Measurements from ENCODE around the gene IQGAP1. TPM values are rescaled to one million over a fixed set of nuclear protein-coding genes. Genes with fewer than 3 reads are reported as not detected.

Gene IQGAP1
- polyA plus RNA-seq, 1 donor (not counting 4 experiments of a cell fraction or from before 2014, with no cell fraction given): 310 TPM

DNA sequence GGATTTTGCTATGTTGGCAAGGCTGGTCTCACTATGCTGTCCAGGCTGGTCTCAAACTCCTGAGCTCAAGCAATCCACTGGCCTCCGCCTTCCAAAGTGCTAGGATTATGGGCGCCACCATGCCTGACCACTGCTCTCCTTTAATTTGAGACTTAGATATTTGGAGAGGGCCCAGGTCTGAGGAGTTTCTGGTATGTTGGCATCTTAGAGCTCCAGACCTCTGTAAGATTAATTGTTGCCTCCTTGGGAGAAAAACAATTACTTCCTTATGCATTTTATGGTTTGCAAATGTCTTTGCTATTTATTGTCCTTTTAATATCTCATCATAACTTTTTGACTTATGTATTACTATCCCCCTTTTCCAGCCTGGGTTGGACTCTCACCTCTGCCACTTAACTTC is 33.1 kb upstream of the IQGAP1 start:
- Histone ChIP-seq H3K4me2 (ENCODE audit: control insufficient read depth, extremely low read depth, insufficient read depth, low read depth, low read length) (no peak overlapping the region), H3K9ac (ENCODE audit: control insufficient read depth, extremely low read depth, insufficient read depth, low read length) (no peak overlapping the region), H3K4me1 (ENCODE audit: control insufficient read depth, extremely low read depth, insufficient read depth, low read length) (peaks cover 22% of the 10 kb centered on the region), H2AFZ (ENCODE audit: control insufficient read depth, low read length) (no peak overlapping the region), H3K27me3 (ENCODE audit: control insufficient read depth, extremely low read depth, insufficient read depth, low read length) (no peaks in the 10 kb centered on the region), H3K9me1 (ENCODE audit: control insufficient read depth, extremely low read depth, insufficient read depth, low read length) (no peaks in the 10 kb centered on the region), H3K27ac (ENCODE audit: control insufficient read depth, insufficient read depth, low read length) (no peak overlapping the region), H3K36me3 (ENCODE audit: control insufficient read depth in 2 of 2, extremely low read depth in 1 of 2, insufficient read depth in 2 of 2, low read length in 2 of 2) (peaks cover 0 to under 1% of the 10 kb centered on the region in 2 experiments), H3K9me3 (ENCODE audit: control insufficient read depth, low read depth, low read length) (no peaks in the 10 kb centered on the region), H3K4me3 (ENCODE audit: control insufficient read depth in 2 of 3, extremely low read depth in 1 of 3, insufficient read depth in 2 of 3, low read depth in 1 of 3, low read length in 3 of 3) (no peak overlapping the region), H4K20me1 (ENCODE audit: control insufficient read depth, extremely low read depth, insufficient read depth, low read length) (no peaks in the 10 kb centered on the region), H3K79me2 (ENCODE audit: control insufficient read depth, insufficient read depth, low read length) (no peaks in the 10 kb centered on the region)
- no peak for DNase-seq (ENCODE audit: low read depth, low spot score)
- FAIRE-seq: no peak
- TF ChIP-seq EZH2 (IDR thresholded peaks at IDR 0.05; ENCODE audit: low read length): no peak
- TF ChIP-seq, protein P1, sequence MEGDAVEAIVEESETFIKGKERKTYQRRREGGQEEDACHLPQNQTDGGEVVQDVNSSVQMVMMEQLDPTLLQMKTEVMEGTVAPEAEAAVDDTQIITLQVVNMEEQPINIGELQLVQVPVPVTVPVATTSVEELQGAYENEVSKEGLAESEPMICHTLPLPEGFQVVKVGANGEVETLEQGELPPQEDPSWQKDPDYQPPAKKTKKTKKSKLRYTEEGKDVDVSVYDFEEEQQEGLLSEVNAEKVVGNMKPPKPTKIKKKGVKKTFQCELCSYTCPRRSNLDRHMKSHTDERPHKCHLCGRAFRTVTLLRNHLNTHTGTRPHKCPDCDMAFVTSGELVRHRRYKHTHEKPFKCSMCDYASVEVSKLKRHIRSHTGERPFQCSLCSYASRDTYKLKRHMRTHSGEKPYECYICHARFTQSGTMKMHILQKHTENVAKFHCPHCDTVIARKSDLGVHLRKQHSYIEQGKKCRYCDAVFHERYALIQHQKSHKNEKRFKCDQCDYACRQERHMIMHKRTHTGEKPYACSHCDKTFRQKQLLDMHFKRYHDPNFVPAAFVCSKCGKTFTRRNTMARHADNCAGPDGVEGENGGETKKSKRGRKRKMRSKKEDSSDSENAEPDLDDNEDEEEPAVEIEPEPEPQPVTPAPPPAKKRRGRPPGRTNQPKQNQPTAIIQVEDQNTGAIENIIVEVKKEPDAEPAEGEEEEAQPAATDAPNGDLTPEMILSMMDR (optimal IDR thresholded peaks at IDR 0.05 in 1 of 3, IDR thresholded peaks at IDR 0.05 in 1 of 3, conservative IDR thresholded peaks at IDR 0.05 in 1 of 3; ENCODE audit: extremely low read depth in 1 of 3, insufficient read depth in 2 of 3, low read length in 3 of 3): no peak
- dilution Hi-C loops (cut with MboI; ENCODE audit: extremely low pct_ligation_motif_present, low sequenced_read_pairs): no loop called here

DNA sequence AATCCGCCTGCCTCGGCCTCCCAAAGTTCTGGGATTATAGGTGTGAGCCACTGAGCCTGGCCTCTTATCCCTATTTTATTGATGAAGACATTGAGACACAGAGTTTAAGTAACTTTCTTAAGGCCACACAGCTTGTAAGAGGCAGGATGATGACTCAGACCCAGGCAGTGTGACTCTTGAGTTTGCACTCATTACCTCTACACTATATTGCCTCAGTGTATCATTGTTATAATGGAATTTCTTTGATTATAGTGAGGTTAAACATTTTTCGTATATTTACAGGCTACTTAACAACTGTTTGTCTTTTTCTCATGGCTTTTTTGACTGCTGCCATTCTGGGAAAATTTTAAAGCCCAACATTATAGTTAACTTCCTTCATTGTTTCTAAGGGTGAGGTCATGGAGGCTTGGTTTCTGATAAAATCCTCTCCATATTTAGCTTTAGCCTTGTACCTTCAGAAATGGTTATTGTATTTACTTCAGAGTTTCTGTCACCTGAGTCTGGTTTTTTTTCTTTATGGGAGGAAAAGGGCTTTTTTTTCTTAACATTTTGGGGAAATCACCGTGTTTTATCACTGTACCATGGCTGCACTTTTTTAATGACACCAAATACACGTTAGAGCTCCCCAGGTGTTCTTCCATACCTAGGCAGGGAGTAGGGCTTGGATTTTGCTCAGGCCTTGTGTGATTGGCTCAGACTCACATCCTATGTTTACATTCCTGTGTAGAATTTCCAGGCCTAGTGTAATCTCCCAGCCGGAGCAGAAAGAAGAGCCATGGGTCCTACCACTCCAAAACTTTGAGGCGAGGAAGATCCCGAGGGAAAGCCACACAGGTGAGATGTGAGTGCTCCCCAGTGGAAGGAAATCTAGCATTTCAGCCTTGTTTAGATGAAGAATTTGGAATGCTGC is 29.7 kb upstream of the IQGAP1 start:
- Histone ChIP-seq H3K79me2 (ENCODE audit: control insufficient read depth, insufficient read depth, low read length) (no peaks in the 10 kb centered on the region), H3K27ac (ENCODE audit: control insufficient read depth, insufficient read depth, low read length) (peak overlapping the region; percentile 5), H3K9me1 (ENCODE audit: control insufficient read depth, extremely low read depth, insufficient read depth, low read length) (no peaks in the 10 kb centered on the region), H3K9ac (ENCODE audit: control insufficient read depth, extremely low read depth, insufficient read depth, low read length) (no peak overlapping the region), H3K9me3 (ENCODE audit: control insufficient read depth, low read depth, low read length) (no peaks in the 10 kb centered on the region), H3K36me3 (ENCODE audit: control insufficient read depth in 2 of 2, extremely low read depth in 1 of 2, insufficient read depth in 2 of 2, low read length in 2 of 2) (peaks cover 3% of the 10 kb centered on the region in 2 experiments), H2AFZ (ENCODE audit: control insufficient read depth, low read length) (no peak overlapping the region), H3K4me1 (ENCODE audit: control insufficient read depth, extremely low read depth, insufficient read depth, low read length) (peaks cover 28% of the 10 kb centered on the region), H4K20me1 (ENCODE audit: control insufficient read depth, extremely low read depth, insufficient read depth, low read length) (no peaks in the 10 kb centered on the region), H3K27me3 (ENCODE audit: control insufficient read depth, extremely low read depth, insufficient read depth, low read length) (no peaks in the 10 kb centered on the region), H3K4me3 (ENCODE audit: control insufficient read depth in 2 of 3, extremely low read depth in 1 of 3, insufficient read depth in 2 of 3, low read depth in 1 of 3, low read length in 3 of 3) (no peak overlapping the region), H3K4me2 (ENCODE audit: control insufficient read depth, extremely low read depth, insufficient read depth, low read depth, low read length) (no peak overlapping the region)
- DNase-seq (ENCODE audit: low read depth, low spot score): no peak
- peak; percentile 87 for FAIRE-seq
- dilution Hi-C loops (cut with MboI; ENCODE audit: extremely low pct_ligation_motif_present, low sequenced_read_pairs): no loop called here
- TF ChIP-seq, protein P1 (optimal IDR thresholded peaks at IDR 0.05 in 1 of 3, IDR thresholded peaks at IDR 0.05 in 1 of 3, conservative IDR thresholded peaks at IDR 0.05 in 1 of 3; ENCODE audit: extremely low read depth in 1 of 3, insufficient read depth in 2 of 3, low read length in 3 of 3): no peak
- TF ChIP-seq EZH2 (IDR thresholded peaks at IDR 0.05; ENCODE audit: low read length): no peak
